GM12874 (cell line): ENCODE results near the gene ZSCAN25.

Experiments
- TF ChIP-seq, protein P1 (sequence below): IDR thresholded peaks from 2 replicates; pipeline ENCODE4 v1.5.1; 2011; ENCODE audit warnings: low read depth, mild to moderate bottlenecking, control low read depth, low read length, moderate library complexity; ENCODE audit not compliant: insufficient read depth

Gene ZSCAN25

DNA sequence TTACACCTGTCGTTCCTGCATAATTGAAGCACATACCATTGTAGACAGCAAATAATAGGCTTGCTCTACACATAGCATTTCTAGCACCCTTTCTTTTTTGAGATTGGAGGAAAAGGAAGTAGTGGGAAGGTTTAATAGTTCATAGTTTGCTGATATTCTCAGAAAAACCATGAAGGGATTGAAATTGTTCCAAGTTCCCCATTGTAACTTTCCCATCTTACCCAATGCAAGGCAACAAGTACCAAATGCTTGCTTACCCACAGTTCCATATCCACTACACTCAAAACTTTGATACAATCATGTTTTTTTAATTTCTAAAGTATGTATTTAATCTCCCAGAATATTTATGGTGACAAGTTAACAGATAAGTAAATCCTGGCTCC is 49.3 kb downstream of the ZSCAN25 start:
- TF ChIP-seq, protein P1, sequence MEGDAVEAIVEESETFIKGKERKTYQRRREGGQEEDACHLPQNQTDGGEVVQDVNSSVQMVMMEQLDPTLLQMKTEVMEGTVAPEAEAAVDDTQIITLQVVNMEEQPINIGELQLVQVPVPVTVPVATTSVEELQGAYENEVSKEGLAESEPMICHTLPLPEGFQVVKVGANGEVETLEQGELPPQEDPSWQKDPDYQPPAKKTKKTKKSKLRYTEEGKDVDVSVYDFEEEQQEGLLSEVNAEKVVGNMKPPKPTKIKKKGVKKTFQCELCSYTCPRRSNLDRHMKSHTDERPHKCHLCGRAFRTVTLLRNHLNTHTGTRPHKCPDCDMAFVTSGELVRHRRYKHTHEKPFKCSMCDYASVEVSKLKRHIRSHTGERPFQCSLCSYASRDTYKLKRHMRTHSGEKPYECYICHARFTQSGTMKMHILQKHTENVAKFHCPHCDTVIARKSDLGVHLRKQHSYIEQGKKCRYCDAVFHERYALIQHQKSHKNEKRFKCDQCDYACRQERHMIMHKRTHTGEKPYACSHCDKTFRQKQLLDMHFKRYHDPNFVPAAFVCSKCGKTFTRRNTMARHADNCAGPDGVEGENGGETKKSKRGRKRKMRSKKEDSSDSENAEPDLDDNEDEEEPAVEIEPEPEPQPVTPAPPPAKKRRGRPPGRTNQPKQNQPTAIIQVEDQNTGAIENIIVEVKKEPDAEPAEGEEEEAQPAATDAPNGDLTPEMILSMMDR = no peak

DNA sequence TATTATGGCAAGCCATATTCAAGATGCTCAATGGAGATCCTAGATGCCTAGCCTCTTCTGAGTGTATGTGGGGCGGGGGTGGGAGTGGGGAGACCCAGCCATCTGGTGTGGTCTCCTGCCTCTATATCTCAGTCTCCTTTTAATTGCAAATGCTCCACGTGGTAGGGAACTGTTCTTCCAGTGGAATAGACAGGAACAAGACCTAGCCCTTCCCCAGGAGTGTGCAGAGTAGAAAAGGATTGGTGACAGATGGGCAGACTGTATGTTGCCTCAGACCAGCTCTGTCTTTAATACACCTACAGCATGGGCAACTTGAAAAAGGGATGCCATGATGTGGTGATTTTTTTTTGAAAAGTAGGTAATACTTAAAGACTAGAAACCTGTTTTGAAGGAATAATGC is 50.4 kb downstream of the ZSCAN25 start:
- TF ChIP-seq, protein P1 = no peak

DNA sequence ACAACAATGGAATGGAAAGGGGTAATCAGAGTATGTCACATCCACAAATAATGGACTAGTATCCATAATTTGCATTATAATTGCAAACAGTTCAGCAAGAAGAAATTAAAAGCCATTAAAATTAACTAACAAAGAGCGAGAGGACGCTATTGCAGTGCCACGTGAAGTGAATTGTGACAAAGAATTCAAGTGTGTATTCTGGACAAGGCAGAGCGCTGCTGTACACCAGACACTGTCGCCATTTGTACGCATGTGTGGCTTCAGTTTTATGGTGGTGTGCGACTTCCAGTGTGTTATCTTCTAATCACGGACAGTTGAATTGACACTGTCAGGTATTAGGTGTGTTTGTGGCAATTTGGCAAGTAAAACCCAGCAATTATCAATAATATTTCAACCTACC is 51.8 kb downstream of the ZSCAN25 start:
- TF ChIP-seq, protein P1 = no peak

DNA sequence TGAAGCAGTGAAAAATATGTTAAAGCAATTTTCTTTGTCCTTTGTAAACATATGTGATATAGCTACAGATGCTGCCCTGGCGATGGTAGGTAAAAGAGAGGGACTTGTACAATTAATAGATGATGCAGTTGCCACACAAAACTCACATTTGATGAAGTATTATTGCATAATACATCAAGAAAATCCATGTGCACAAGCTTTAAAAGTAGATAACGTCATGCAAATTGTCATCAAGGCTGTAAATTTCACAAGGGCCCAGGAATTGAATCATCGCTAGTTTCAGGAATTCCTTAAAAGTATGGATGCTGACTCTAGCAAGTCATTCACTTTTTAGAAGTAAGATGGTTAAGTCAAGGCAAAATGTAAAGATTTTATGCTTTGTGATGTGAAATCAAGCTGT is 53.0 kb downstream of the ZSCAN25 start:
- TF ChIP-seq, protein P1 = no peak

DNA sequence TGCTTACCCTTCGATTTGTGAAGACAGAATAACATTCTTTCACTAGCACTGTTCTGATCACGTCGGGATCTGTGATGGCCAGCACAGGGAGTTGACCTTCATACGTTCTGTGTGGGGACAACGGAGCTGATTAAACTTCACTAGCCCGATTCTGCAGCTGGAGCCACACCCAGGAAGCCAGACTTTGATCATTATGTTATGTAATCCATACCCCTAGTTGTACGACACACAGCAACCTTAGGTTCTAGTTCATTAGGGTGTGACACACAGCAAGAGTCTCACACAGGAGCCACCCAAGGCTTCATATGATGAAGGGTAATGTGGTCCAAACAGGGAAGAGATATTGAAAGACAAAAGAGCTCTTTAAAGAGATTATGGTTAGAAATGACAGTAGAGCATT is 55.8 kb downstream of the ZSCAN25 start:
- TF ChIP-seq, protein P1 = no peak

DNA sequence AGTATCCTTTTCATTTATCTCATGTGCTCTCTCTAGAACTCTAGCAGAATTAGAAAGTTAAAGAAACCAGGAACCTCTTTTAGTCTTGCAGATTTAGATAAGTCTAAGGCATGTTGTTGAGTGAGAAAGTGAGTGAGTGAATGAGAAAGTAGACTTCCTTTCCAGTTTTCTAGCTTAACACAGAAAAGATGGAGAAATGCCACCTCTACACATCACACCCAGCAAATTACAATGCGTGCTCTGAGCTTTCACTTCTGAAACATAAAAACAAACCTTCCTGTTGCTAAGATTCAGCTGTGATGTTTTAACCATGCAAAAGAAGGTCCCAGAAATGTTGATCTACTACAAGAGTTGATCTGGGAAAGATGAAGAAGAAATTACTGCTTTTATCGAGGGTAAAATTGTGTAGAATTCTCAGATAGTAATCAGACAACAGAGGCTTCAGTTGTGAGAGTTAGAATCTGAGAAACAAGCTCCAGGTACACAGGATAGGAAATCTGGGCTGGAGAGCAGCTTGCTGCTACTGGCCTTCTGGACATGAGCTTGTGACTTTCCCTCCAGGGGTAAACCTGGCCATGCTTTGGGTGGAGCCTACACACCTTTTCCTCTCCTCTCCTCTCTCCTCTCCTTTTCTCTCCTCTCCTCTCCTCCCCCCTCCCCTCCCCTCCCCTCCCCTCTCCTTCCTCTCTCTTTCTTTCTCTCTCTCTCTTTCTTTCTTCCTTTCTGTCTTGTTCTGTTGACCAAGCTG is 58.4 kb downstream of the ZSCAN25 start:
- TF ChIP-seq, protein P1 = no peak

DNA sequence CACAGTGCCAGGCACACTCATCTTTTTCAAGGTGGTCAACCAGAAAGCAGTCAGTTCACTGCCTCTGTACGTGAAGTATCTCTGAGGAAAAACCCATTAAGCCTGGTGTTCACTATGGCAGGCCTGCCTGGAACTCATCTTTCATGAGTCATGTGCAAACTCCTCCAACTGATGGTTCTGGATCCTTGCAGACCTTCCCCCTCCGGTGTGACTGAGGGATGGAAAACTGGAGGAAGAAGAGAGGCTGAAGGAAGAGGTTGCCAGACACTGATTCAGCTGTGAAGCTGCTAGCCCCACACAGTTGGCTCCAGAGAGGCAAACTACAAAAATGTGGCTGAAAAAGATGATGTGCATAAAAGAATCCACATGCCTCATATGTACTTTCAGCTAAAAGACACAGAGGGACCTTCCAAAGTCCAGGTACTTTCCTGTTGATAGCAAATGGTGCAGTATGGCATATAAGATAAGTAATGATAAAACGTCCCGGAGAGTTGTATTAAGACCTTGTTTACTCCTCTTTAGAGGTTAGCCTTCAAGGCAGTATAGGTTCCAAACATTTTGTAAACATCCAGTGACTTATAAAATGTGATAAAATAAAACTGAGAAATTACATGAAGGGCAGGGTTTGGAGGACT is 60.4 kb downstream of the ZSCAN25 start:
- TF ChIP-seq, protein P1 = no peak
